Choroid plexus epithelial cell (primary cell): ENCODE results near the gene TMCC2.
A peak's percentile ranks its signal among the peaks of the same experiment; 100 is the strongest.

Experiments used
- DNase-seq: peaks from one replicate; pipeline ENCODE4 v3.0.0-alpha.2; 2010; ENCODE audit warnings: low read depth
- H3K4me3 ChIP-seq: 2 replicates; pipeline ENCODE4 v1.5.1; 2011; ENCODE audit warnings: low read depth, mild to moderate bottlenecking, control low read depth, low read length, moderate library complexity
- CTCF ChIP-seq: conservative IDR thresholded peaks from 2 replicates; pipeline ENCODE4 v1.5.1; 2011; ENCODE audit warnings: low read depth, mild to moderate bottlenecking, control low read depth, inconsistent platforms, low read length, moderate library complexity

Gene TMCC2

GRCh38 chr1:205316161-205316566 lies 88.4 kb downstream of the TMCC2 start:
- H3K4me3 ChIP-seq: no peak overlapping the region
- no peak for DNase-seq
- TF ChIP-seq CTCF: no peak

GRCh38 chr1:205317311-205317917 lies 89.7 kb downstream of the TMCC2 start:
- peak; percentile 37 for DNase-seq
- peak; percentile 6 for TF ChIP-seq CTCF

GRCh38 chr1:205318231-205318991 lies 90.7 kb downstream of the TMCC2 start:
- no peak for TF ChIP-seq CTCF
- H3K4me3 ChIP-seq: no peak overlapping the region
- DNase-seq: no peak

More at GRCh38 chr1:205317311-205317917, 89.7 kb downstream of the TMCC2 start:
- no peak overlapping the region for H3K4me3 ChIP-seq

- no peak for TF ChIP-seq CTCF
- DNase-seq: peak; percentile 87
- H3K4me3 ChIP-seq: peak overlapping the region; percentile 46
These were observed 91.6 kb downstream of the TMCC2 start for GRCh38 chr1:205319081-205320018.

- peak; percentile 91 for DNase-seq
These were observed 93.6 kb downstream of the TMCC2 start, which contains the start of gene NUAK2 for GRCh38 chr1:205321162-205321958. Gene NUAK2 (minus strand): TSS chr1:205321745. CDS start chr1:205321628, 117 bp downstream.

More at GRCh38 chr1:205321162-205321958, 93.6 kb downstream of the TMCC2 start, which contains the start of gene NUAK2:
- H3K4me3 ChIP-seq: peak within 1 kb of the TSS; percentile 92
- TF ChIP-seq CTCF: peak; percentile 35
